ENCODE results near the gene MAP4K3. TPM values are rescaled to one million over a fixed set of nuclear protein-coding genes. Genes with fewer than 3 reads are reported as not detected.

The MAP4K3 gene
- total and polyA plus RNA-seq, 8 donors = 13.5 to 166 (median 87.2) TPM

DNA sequence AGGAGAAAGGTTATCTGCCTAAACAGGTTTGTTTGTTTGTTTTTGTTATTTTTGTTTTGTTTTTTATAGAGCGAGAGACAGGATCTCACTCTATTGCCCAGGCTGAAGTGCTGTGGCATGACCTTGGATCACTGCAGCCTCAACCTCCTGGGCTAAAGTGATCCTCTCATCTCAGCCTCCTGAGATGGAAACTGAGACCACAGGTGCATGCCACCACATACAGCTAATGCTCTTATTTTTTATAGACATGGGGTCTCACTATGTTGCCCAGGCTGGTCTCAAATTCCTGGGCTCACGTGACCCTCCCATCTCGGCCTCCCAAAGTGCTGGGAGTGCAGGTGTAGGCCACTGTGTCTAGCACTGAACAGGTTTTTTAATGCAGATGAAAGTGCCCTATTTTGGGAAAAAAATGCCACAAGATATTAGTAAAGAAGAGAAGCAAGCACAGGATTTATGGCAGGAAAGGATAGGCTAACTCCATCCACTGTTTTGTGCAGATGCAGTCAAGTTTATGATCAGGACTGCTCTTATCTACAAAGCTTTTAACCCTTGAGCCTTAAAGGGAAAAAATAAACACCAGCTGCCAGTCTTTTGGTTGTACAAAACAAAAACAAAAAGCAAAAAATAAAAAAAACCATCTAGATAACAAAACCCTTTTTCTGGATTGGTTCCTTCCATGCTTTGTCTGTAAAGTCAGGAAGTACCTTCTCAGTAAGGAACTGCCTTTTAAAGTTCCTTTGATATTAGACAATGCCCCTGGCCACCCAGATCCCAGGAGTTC lies 29.4 kb downstream of the MAP4K3 start:
- Histone ChIP-seq H3K4me1 (peaks cover 23 to 94% (median 66%) of the 10 kb centered on the region in 4 donors), H3K27me3 (no peaks in the 10 kb centered on the region), H3K4me3 (no peak overlapping the region), H3K27ac (no peak overlapping the region), H3K9me3 (no peaks in the 10 kb centered on the region), H3K36me3 (no peaks in the 10 kb centered on the region)
- intact Hi-C loops (cut with DNase I; ENCODE audit: low total_unique reads) = no loop called here
- no peak for TF ChIP-seq CTCF (IDR thresholded peaks at IDR 0.05)
- TF ChIP-seq POLR2A (IDR thresholded peaks at IDR 0.05) = no peak
- DNase-seq = no peak
- WGBS, 5 donors = 91 to 97% (median 92%) methylated on average over 3 of the region's 3 CpGs

- 73 to 87% (median 84%) methylated on average over 4 of the region's 4 CpGs for WGBS, 5 donors
- no peak for TF ChIP-seq POLR2AphosphoS5 (IDR thresholded peaks at IDR 0.05)
- no peak for TF ChIP-seq POLR2A (IDR thresholded peaks at IDR 0.05)
- TF ChIP-seq CTCF (IDR thresholded peaks at IDR 0.05) = no peak
- no peak for TF ChIP-seq EP300 (IDR thresholded peaks at IDR 0.05)
- H3K4me3 ChIP-seq = no peak overlapping the region
Observed at GRCh38 chr2:39405364-39405763, 31.7 kb downstream of the MAP4K3 start.

GRCh38 chr2:39403311-39403710 lies 33.8 kb downstream of the MAP4K3 start:
- TF ChIP-seq EP300 (IDR thresholded peaks at IDR 0.05) (no peak), POLR2A (IDR thresholded peaks at IDR 0.05) (no peak), CTCF (IDR thresholded peaks at IDR 0.05) (no peak), POLR2AphosphoS5 (IDR thresholded peaks at IDR 0.05) (no peak)
- intact Hi-C loops (cut with DNase I; ENCODE audit: low total_unique reads) = no loop called here
- Histone ChIP-seq H3K4me1 (peaks cover 44 to 97% (median 69%) of the 10 kb centered on the region in 4 donors), H3K4me3 (no peak overlapping the region), H3K36me3 (no peaks in the 10 kb centered on the region), H3K9me3 (no peaks in the 10 kb centered on the region), H3K27ac (peak overlapping the region in 2 of 5 donors; percentile 13 to 17), H3K27me3 (no peaks in the 10 kb centered on the region)
- DNase-seq = no peak
- 61 to 74% (median 70%) methylated on average over 3 to 4 of the region's 4 CpGs for WGBS, 5 donors

More at GRCh38 chr2:39405364-39405763, 31.7 kb downstream of the MAP4K3 start:
- intact Hi-C loops (cut with DNase I; ENCODE audit: low total_unique reads) = no loop called here
- H3K27ac ChIP-seq = no peak overlapping the region
- H3K36me3 ChIP-seq = no peaks in the 10 kb centered on the region
- H3K4me1 ChIP-seq = peaks cover 34 to 96% (median 68%) of the 10 kb centered on the region in 4 donors
- no peaks in the 10 kb centered on the region for H3K9me3 ChIP-seq
- no peak for DNase-seq
- no peaks in the 10 kb centered on the region for H3K27me3 ChIP-seq

DNA sequence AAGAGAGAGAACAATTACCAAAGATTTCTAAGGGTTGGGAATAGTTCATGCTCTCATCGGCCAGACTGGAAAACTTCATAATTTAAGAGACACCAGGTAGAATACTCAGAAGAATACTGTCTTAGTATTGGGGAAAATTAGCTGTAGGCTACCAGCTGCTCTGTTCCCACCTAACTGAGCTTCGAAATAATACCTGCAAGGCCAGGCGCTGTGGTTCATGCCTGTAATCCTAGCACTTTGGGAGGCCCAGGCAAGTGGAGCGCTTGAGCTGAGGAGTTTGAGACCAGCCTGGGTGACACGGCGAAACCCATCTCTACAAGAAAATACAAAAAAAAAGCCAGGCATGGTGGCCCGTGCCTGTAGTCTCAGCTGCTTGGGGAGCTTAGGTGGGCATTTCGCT lies 35.8 kb downstream of the MAP4K3 start:
- Histone ChIP-seq H3K4me1 (peaks cover 34 to 92% (median 66%) of the 10 kb centered on the region in 4 donors), H3K27ac (peak overlapping the region in 2 of 5 donors; percentile 13 to 48), H3K9me3 (no peaks in the 10 kb centered on the region), H3K27me3 (no peaks in the 10 kb centered on the region), H3K4me3 (no peak overlapping the region), H3K36me3 (no peaks in the 10 kb centered on the region)
- DNase-seq = no peak
- WGBS, 5 donors = 92 to 95% (median 93%) methylated on average over 8 of the region's 8 CpGs
- intact Hi-C loops (cut with DNase I; ENCODE audit: low total_unique reads) = no loop called here
- TF ChIP-seq POLR2AphosphoS5 (IDR thresholded peaks at IDR 0.05) (no peak), CTCF (IDR thresholded peaks at IDR 0.05) (no peak), EP300 (IDR thresholded peaks at IDR 0.05) (no peak), POLR2A (IDR thresholded peaks at IDR 0.05) (no peak)
